ENCODE data around the gene COQ10B. TPM values are rescaled to one million over a fixed set of nuclear protein-coding genes. Genes with fewer than 3 reads are reported as not detected.

Gene COQ10B
- total RNA-seq, 1 donor, result 48.1 TPM

DNA sequence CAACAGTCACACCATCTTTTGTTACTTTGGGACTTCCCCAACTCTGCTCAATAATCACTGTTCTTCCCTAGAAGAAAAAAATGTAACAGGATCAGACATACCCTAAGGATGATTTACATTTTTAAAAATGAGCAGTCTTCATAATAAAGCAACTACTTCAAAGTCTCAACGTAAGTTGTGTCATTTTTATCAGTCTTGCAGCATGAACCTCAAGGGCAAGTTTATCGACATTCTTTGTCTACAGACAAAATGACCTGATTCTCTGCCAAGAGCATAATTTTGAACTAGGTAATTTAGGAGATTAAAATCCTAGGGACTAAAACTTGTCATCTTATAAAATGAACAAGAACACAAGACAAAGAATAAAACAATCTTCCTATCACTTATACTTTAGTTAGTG, 44.0 kb downstream of the COQ10B start:
- Histone ChIP-seq H3K4me1 (ENCODE audit: insufficient read depth, low read length) (peaks cover 20% of the 10 kb centered on the region), H3K36me3 (ENCODE audit: insufficient read depth, low read length) (peaks cover 58% of the 10 kb centered on the region), H4K20me1 (ENCODE audit: insufficient read depth, low read length) (peaks cover 21% of the 10 kb centered on the region), H2AFZ (ENCODE audit: low read length) (no peak overlapping the region), H3K4me2 (ENCODE audit: insufficient read depth, low read length) (peak overlapping the region; percentile 86), H3K27ac (ENCODE audit: low read depth, low read length) (no peak overlapping the region), H3K9me3 (ENCODE audit: low read depth, low read length) (no peaks in the 10 kb centered on the region), H3K4me3 (ENCODE audit: insufficient read depth, low read length) (no peak overlapping the region), H3K27me3 (ENCODE audit: insufficient read depth, low read length) (no peaks in the 10 kb centered on the region), H3K79me2 (ENCODE audit: insufficient read depth, low read length) (peaks cover 71% of the 10 kb centered on the region)
- no peak for DNase-seq (ENCODE audit: insufficient read length, low spot score, missing footprints)
- TF ChIP-seq, protein P1, sequence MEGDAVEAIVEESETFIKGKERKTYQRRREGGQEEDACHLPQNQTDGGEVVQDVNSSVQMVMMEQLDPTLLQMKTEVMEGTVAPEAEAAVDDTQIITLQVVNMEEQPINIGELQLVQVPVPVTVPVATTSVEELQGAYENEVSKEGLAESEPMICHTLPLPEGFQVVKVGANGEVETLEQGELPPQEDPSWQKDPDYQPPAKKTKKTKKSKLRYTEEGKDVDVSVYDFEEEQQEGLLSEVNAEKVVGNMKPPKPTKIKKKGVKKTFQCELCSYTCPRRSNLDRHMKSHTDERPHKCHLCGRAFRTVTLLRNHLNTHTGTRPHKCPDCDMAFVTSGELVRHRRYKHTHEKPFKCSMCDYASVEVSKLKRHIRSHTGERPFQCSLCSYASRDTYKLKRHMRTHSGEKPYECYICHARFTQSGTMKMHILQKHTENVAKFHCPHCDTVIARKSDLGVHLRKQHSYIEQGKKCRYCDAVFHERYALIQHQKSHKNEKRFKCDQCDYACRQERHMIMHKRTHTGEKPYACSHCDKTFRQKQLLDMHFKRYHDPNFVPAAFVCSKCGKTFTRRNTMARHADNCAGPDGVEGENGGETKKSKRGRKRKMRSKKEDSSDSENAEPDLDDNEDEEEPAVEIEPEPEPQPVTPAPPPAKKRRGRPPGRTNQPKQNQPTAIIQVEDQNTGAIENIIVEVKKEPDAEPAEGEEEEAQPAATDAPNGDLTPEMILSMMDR (IDR thresholded peaks at IDR 0.05; ENCODE audit: extremely low read depth, low read depth, low read length), result no peak

DNA sequence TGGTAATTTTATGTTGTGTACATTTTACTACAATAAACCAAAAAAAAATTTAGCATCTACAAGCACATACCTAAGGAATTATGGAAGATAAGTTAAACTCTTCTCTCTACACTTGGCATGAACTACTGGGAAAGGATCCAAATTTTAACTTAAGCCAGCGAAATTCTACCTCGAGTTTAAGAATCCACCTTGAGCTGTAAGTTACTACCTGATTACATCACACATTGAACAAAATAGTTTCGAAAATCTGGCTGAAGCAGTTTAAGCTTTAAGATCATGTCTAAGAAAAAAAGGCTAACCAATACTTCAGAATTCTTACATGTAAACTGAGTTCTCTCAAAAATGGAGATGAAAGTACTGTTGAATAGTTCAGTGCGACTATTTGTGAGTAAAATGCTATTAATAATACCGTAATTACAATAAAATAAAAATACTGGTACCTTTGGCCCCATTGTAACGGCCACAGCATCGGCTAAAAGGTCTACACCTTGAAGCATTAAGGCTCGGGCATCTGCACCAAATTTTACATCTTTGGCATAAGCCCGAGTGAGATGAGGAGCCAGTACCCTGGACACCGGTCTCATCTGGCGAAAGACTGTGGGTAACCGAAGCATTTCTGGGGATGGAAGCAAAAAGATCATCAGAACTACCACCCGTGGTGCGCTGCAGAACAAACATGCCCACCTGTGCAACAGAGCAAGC, 45.0 kb downstream of the COQ10B start:
- H3K4me3 ChIP-seq (ENCODE audit: insufficient read depth, low read length), result peak overlapping the region; percentile 74
- H3K4me2 ChIP-seq (ENCODE audit: insufficient read depth, low read length), result peak overlapping the region; percentile 86
- DNase-seq (ENCODE audit: insufficient read length, low spot score, missing footprints), result no peak
- peaks cover 23% of the 10 kb centered on the region for H3K4me1 ChIP-seq (ENCODE audit: insufficient read depth, low read length)
- TF ChIP-seq, protein P1 (IDR thresholded peaks at IDR 0.05; ENCODE audit: extremely low read depth, low read depth, low read length), result no peak
- H3K27ac ChIP-seq (ENCODE audit: low read depth, low read length), result peak overlapping the region; percentile 67
- H3K9me3 ChIP-seq (ENCODE audit: low read depth, low read length), result no peaks in the 10 kb centered on the region
- H4K20me1 ChIP-seq (ENCODE audit: insufficient read depth, low read length), result peaks cover 21% of the 10 kb centered on the region
- H3K36me3 ChIP-seq (ENCODE audit: insufficient read depth, low read length), result peaks cover 56% of the 10 kb centered on the region
- H3K79me2 ChIP-seq (ENCODE audit: insufficient read depth, low read length), result peaks cover 75% of the 10 kb centered on the region
- no peaks in the 10 kb centered on the region for H3K27me3 ChIP-seq (ENCODE audit: insufficient read depth, low read length)
- H2AFZ ChIP-seq (ENCODE audit: low read length), result peak overlapping the region; percentile 60

DNA sequence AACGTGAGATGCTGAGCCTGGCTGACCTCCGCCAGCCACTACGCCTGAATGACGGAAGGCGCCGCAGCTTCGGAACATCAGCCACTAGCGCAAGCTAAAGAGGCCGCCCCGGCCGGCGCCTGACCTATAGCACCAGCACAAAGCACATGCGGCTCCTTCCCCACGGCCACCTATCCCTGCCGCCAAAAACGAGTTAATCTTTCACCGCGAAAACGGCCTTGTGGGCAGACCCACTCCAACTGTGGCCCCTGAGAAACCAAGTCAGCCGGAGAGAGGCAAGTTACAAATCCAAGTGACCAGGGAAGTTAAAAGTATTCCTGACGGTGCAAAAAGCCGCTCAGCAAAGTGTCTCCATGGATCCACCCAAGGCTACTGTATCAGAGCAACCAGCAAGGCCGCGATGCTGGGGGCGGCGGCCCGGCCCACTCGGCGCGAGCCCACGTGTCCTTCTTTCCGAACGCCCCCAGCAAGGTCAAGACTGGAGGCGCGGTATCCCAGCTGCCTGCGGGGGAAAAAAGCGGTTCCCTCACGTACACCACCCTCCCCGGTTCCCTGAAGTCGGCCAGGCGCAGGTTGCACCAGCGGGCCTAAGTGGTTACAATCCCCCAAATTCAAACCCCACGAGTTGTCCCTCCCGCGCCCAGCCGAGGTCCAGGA, 45.7 kb downstream of the COQ10B start:
- Histone ChIP-seq H3K36me3 (ENCODE audit: insufficient read depth, low read length) (peaks cover 56% of the 10 kb centered on the region), H3K4me3 (ENCODE audit: insufficient read depth, low read length) (peak overlapping the region; percentile 74), H2AFZ (ENCODE audit: low read length) (peak overlapping the region; percentile 60), H4K20me1 (ENCODE audit: insufficient read depth, low read length) (peaks cover 21% of the 10 kb centered on the region), H3K4me1 (ENCODE audit: insufficient read depth, low read length) (peaks cover 23% of the 10 kb centered on the region), H3K4me2 (ENCODE audit: insufficient read depth, low read length) (peak overlapping the region; percentile 86), H3K9me3 (ENCODE audit: low read depth, low read length) (no peaks in the 10 kb centered on the region), H3K27me3 (ENCODE audit: insufficient read depth, low read length) (no peaks in the 10 kb centered on the region), H3K27ac (ENCODE audit: low read depth, low read length) (peak overlapping the region; percentile 67), H3K79me2 (ENCODE audit: insufficient read depth, low read length) (peaks cover 80% of the 10 kb centered on the region)
- DNase-seq (ENCODE audit: insufficient read length, low spot score, missing footprints), result peak; percentile 89
- TF ChIP-seq, protein P1 (IDR thresholded peaks at IDR 0.05; ENCODE audit: extremely low read depth, low read depth, low read length), result no peak

All from osteoblast (primary cell).